Kidney (tissue), 14 donors: Measurements from ENCODE around the gene TASOR. TPM values are rescaled to one million over a fixed set of nuclear protein-coding genes. Genes with fewer than 3 reads are reported as not detected.

Experiments used
- DNase-seq, 5 donors: peaks; one replicate each; pipeline ENCODE4 v3.0.0-alpha.2; 2013 to 2020
- FAIRE-seq: peaks from 2 replicates; lab custom pipeline; 2012; peaks lifted over from hg19 to GRCh38; lab: Jason Lieb, UNC
- H3K27ac ChIP-seq, 2 donors: one replicate each; pipeline ENCODE4 v1.7.0; 2013; ENCODE audit warnings: low read depth in 2 of 2, low read length in 2 of 2, inconsistent platforms in 1 of 2
- H3K27me3 ChIP-seq: one replicate; pipeline ENCODE4 v1.7.1; 2013; ENCODE audit warnings: low read length, inconsistent platforms; ENCODE audit not compliant: control insufficient read depth, insufficient read depth
- H3K36me3 ChIP-seq, 3 donors: one replicate each; pipeline versions ENCODE4 v1.7.0 to v1.7.1; 2013; ENCODE audit warnings: low read length in 3 of 3, control low read depth in 1 of 3, inconsistent platforms in 1 of 3; ENCODE audit not compliant: insufficient read depth in 3 of 3, control insufficient read depth in 2 of 3
- H3K4me1 ChIP-seq, 3 donors: one replicate each; pipeline versions ENCODE4 v1.7.0 to v1.7.1; 2013; ENCODE audit warnings: low read length in 3 of 3, inconsistent platforms in 1 of 3, low read depth in 1 of 3; ENCODE audit not compliant: control insufficient read depth in 2 of 3, insufficient read depth in 2 of 3
- H3K4me3 ChIP-seq, 3 donors: one replicate each; pipeline versions ENCODE4 v1.7.0 to v1.8.1; 2013; ENCODE audit warnings: low read length in 3 of 3, control low read depth in 1 of 3, inconsistent platforms in 1 of 3
- H3K9ac ChIP-seq, 3 donors: one replicate each; pipeline versions ENCODE4 v1.7.0 to v1.7.1; 2013; ENCODE audit warnings: low read length in 3 of 3, control low read depth in 1 of 3, inconsistent platforms in 1 of 3
- H3K9me3 ChIP-seq, 3 donors: one replicate each; pipeline versions ENCODE4 v1.7.0 to v1.7.1; 2013; ENCODE audit warnings: low read length in 3 of 3, control low read depth in 1 of 3, inconsistent platforms in 1 of 3; ENCODE audit not compliant: control insufficient read depth in 2 of 3, insufficient read depth in 1 of 3
- intact Hi-C: fragments of 100-400 bp; cut with DNase I; formaldehyde crosslinking; loops from one replicate; pipeline ENCODE4 v1.11.1; 2022
- polyA plus RNA-seq: library from polyadenylated mRNA; stranded (reverse); fragments of 350-450 nt; fragmentation: Illumina TruSeq; extraction: RNeasy Lipid Tissue Mini Kit (QIAGEN cat#74804); gene quantifications from one replicate; pipeline ENCODE4 v1.2.3, GENCODE V29; 2014; ENCODE audit warnings: low read depth, low replicate concordance; ENCODE audit not compliant: insufficient read depth
- total RNA-seq: library from RNA; stranded (reverse); fragmentation: NEBNext Ultra II Directional; extraction: Animal tissue kit (Norgen Biotek cat#: 25700); gene quantifications from one replicate; pipeline ENCODE4 v1.2.1, GENCODE V29; 2021
- TF ChIP-seq, protein P1 (sequence below): IDR thresholded peaks from 3 replicates; pipeline ENCODE4 v1.5.1; 2012; ENCODE audit warnings: mild to moderate bottlenecking, moderate library complexity, borderline replicate concordance; ENCODE audit not compliant: insufficient read depth; ENCODE audit errors: extremely low read depth
- donor health status: control.
- donor health status: control.
- donor health status: control.
- donor health status: control.
- donor health status: control.
- donor health status: DM: yes; HTN: yes; CAD: no.
- donor health status: Normal renal cell carcinoma (clear cell type).

The TASOR gene
- total and polyA plus RNA-seq, 2 donors from 2014 or later = 22.0 to 60.9 TPM

DNA sequence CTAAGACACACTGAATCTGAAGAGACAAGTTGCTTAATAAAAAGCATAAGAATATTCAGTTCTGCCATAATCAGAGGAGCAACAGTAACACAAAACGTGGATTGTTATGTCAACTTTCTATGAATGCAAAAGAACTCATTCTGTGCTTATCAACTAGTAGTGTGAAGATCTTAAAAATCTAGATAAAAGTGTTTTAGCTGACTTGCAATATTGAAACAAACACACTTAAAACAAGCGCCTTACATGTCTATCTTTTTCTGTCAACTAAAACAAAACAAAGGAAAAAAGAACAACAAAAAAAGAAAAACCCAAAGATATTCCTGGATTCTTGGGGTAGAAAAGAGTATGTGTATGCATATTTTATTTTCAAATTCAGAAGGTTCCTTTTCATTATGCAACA is 37.7 kb downstream of the TASOR start:
- Histone ChIP-seq H3K36me3 (peaks cover 8 to 24% (median 14%) of the 10 kb centered on the region in 3 donors), H3K27me3 (no peaks in the 10 kb centered on the region), H3K9me3 (no peaks in the 10 kb centered on the region), H3K4me1 (no peaks in the 10 kb centered on the region), H3K9ac (no peak overlapping the region), H3K4me3 (no peak overlapping the region), H3K27ac (no peak overlapping the region)
- FAIRE-seq = no peak
- intact Hi-C loops = no loop called here
- TF ChIP-seq, protein P1, sequence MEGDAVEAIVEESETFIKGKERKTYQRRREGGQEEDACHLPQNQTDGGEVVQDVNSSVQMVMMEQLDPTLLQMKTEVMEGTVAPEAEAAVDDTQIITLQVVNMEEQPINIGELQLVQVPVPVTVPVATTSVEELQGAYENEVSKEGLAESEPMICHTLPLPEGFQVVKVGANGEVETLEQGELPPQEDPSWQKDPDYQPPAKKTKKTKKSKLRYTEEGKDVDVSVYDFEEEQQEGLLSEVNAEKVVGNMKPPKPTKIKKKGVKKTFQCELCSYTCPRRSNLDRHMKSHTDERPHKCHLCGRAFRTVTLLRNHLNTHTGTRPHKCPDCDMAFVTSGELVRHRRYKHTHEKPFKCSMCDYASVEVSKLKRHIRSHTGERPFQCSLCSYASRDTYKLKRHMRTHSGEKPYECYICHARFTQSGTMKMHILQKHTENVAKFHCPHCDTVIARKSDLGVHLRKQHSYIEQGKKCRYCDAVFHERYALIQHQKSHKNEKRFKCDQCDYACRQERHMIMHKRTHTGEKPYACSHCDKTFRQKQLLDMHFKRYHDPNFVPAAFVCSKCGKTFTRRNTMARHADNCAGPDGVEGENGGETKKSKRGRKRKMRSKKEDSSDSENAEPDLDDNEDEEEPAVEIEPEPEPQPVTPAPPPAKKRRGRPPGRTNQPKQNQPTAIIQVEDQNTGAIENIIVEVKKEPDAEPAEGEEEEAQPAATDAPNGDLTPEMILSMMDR = no peak
- no peak for DNase-seq

DNA sequence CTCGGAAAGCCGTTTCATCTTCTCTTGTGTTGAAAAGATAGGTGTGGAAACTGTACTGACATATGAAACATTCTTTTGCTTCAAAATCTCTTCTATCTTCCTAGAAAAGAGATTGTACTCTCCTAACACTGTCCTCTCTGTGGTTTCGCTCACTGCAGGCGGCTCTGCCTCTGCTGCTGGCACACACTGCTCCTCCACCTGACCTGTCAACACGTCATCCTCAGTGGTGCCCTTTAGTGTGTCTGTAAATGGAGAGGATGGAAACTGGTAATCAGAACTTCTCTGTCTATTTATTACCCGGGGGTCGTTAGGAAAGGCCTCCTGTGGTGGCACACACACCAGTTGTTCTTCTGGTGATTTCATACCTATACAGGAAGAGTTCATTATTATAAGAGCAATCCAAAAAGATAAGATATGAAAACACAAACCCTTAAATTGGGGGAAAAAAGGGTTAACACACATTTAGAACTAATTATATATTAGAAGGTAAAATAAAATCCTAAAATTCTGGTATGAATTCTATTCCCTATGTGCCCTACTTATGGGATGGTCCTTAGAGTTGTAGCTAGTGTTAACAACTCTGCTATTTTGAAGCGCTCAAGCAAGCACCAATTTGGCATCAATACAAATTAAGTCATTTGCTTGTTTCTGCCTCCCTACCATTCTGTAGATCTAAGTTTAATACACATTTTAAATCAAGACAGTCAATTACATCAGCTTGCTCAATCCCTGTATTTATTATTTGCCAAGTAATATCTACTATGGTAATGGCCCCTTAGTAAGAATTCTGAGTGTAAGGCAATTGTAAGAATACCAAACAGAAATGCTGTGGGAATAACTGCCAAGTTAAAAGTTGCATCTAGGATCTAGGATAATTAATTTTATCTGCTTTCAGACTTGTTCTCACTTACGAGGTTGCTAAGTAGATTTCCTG is 49.2 kb downstream of the TASOR start:
- H3K27me3 ChIP-seq = no peaks in the 10 kb centered on the region
- peaks cover 4 to 16% (median 6%) of the 10 kb centered on the region in 3 donors for H3K4me1 ChIP-seq
- no peak overlapping the region for H3K4me3 ChIP-seq
- DNase-seq (no peak), FAIRE-seq (no peak)
- no peaks in the 10 kb centered on the region for H3K9me3 ChIP-seq
- no peak overlapping the region for H3K27ac ChIP-seq
- TF ChIP-seq, protein P1 = no peak
- peaks cover 6 to 24% (median 6%) of the 10 kb centered on the region in 3 donors for H3K36me3 ChIP-seq
- no peak overlapping the region for H3K9ac ChIP-seq
- intact Hi-C loops = no loop called here

Other genes starting within 250 kb of the TASOR start
- 3.8 TPM for gene ERC2, start 214.8 kb downstream of the TASOR start, total RNA-seq
- gene ERC2, start 214.8 kb downstream of the TASOR start, polyA plus RNA-seq = 0.92 TPM
- 31.3 TPM for gene CCDC66, start 126.1 kb downstream of the TASOR start, total RNA-seq
- 7.9 TPM for gene CCDC66, start 126.1 kb downstream of the TASOR start, polyA plus RNA-seq
- 56.3 TPM for gene ARHGEF3, start 118.7 kb upstream of the TASOR start, total RNA-seq
- 25.8 TPM for gene ARHGEF3, start 118.7 kb upstream of the TASOR start, polyA plus RNA-seq